ENCODE results near the gene PPP4R2.

DNA sequence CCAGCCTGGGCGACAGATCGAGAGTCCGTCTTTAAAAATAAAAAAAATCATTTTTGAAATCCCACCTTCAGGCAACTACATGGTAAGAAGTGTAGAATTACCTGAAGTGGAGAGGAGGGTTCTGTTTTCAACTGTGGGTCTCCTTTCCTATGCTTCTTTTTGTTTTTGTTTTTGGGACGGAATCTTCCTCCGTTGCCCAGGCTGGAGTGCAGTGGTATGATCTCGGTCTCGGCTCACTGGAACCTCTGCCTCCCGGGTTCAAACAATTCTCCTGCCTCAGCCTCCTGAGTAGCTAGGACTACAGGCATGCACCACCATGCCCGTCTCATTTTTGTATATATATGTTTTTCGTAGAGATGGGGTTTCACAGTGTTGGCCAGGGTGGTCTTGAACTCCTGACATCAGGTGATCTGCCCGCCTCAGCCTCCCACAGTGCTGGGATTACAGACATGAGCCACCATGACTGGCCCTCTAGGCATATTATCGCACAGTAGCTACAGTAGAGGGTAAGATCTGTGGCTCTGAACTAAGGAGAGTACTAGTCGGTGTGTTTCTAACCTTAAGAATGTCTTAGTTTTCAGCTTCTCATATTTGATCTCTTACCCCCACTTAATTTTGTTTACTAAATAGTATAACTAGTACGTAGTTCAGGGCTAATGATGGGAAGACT lies 73.3 kb downstream of the PPP4R2 start:
- TF ChIP-seq, protein P1, sequence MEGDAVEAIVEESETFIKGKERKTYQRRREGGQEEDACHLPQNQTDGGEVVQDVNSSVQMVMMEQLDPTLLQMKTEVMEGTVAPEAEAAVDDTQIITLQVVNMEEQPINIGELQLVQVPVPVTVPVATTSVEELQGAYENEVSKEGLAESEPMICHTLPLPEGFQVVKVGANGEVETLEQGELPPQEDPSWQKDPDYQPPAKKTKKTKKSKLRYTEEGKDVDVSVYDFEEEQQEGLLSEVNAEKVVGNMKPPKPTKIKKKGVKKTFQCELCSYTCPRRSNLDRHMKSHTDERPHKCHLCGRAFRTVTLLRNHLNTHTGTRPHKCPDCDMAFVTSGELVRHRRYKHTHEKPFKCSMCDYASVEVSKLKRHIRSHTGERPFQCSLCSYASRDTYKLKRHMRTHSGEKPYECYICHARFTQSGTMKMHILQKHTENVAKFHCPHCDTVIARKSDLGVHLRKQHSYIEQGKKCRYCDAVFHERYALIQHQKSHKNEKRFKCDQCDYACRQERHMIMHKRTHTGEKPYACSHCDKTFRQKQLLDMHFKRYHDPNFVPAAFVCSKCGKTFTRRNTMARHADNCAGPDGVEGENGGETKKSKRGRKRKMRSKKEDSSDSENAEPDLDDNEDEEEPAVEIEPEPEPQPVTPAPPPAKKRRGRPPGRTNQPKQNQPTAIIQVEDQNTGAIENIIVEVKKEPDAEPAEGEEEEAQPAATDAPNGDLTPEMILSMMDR (IDR thresholded peaks at IDR 0.05) = no peak
- no peak for TF ChIP-seq POLR2A (IDR thresholded peaks at IDR 0.05)

Measured in esophagus squamous epithelium (tissue), 4 donors.